WTC11 (cell line): ENCODE results near the gene TAF4.

Experiments
- E2F4 ChIP-seq: sonication (generic); formaldehyde crosslinking; IDR thresholded peaks from 2 replicates; pipeline ENCODE4 v1.8.1; 2022; ENCODE audit warnings: low read depth, mild to moderate bottlenecking, moderate library complexity, missing genetic modification reagents, borderline replicate concordance
- PREB ChIP-seq: sonication (generic); formaldehyde crosslinking; IDR thresholded peaks from 2 replicates; pipeline ENCODE4 v1.8.1; 2022; ENCODE audit warnings: mild to moderate bottlenecking, missing genetic modification reagents, moderate library complexity, borderline replicate concordance
- TP53 ChIP-seq: sonication (generic); formaldehyde crosslinking; IDR thresholded peaks from 2 replicates; pipeline ENCODE4 v1.8.1; 2023; ENCODE audit warnings: mild to moderate bottlenecking, missing genetic modification reagents
- ZNF121 ChIP-seq: sonication (generic); formaldehyde crosslinking; IDR thresholded peaks from 2 replicates; pipeline ENCODE4 v1.8.0; 2023; ENCODE audit warnings: missing genetic modification reagents

GRCh38 chr20:61963885-61964674, 101.6 kb downstream of the TAF4 start:
- TF ChIP-seq PREB (CRISPR knock-in tag) (no peak), TP53 (CRISPR knock-in tag) (no peak), E2F4 (CRISPR knock-in tag) (no peak), ZNF121 (CRISPR knock-in tag) (no peak)
